Measurements from ENCODE around the gene PGRMC2.

Gene PGRMC2, protein sequence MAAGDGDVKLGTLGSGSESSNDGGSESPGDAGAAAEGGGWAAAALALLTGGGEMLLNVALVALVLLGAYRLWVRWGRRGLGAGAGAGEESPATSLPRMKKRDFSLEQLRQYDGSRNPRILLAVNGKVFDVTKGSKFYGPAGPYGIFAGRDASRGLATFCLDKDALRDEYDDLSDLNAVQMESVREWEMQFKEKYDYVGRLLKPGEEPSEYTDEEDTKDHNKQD

DNA sequence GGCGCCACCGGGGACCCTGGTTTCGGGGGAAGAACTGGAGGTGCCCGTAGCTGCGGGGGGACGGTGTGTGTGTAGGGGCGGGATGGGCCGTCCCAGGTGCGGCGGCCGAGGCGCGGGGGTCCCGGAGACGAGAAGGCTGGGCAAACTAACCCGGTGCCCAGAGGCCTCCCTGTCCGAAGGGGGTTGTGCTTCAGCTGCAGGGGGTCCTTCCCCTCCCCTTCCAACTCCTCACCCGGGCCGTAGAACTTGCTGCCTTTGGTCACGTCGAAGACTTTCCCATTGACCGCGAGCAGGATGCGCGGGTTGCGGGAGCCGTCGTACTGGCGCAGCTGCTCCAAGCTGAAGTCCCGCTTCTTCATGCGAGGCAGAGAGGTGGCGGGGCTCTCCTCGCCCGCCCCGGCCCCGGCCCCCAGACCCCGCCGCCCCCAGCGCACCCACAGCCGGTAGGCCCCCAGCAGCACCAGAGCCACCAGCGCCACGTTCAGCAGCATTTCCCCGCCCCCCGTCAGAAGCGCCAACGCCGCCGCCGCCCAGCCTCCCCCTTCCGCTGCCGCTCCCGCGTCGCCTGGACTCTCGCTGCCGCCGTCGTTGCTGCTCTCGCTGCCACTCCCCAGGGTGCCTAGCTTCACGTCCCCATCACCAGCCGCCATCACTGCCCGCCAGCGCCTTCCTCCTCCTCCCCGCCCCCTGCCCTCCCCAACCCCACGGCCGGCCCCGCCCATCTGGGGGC, at the start of gene PGRMC2:
Gene PGRMC2, minus strand, starts transcription at position 673 of the 730 bp plus-strand sequence. Its CDS starts 23 bp downstream, at position 650.
- DNase-seq = peak in 1 of 2 experiments; percentile 8

DNA sequence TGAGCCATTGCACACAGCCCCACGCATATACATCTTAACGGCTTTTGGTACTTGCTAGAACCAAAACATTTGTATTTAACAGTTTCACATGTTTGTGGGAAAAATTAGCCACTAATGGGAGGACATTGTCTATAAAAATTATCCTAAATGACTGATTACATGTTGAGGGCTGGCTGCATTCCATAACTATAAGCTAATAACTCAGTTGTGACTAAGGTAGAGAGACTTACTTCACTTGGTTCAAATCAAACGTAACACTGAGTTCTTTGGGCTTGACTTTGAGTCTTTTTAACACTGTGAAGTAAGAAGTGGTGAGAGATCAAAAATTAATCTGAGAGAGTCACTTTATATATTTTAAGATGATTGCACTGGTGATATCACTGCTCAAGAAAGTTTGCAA, 47.9 kb upstream of the PGRMC2 start:
- DNase-seq = no peak

- no peak for DNase-seq
Measured at GRCh38 chr4:128334256-128334655, 46.6 kb upstream of the PGRMC2 start.

DNA sequence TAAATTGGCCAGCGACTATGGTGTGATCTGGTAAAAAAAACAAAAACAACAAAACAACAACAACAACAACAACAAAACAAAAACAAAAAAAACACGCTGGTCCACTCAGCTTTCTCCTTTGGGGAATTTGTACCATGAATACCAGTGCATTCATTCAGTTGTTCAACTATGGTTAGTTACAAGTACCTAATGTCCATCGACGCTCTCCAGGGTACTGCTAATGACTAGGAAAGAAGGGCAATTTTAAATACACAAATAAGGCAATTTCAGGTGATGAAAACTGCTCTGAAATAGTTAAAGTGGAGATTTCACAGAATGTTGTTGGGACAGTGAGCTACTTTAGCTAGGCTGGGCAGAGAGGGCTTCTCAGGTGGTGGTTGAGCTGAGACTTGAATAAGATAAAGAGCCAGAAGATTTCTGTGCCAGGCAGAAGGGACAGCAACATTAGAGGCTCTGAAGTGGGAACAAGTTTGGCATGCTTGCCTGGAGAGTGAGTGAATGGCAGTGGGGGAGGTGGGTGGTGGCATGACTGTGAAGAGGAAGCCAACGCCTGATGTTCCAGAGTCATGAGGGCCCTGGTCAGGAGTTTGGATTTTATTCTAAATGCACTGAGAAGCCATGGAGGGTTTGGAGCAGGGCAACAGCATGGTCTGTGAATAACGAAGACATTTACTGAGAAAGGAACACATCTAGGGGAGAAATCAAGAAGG, 45.9 kb upstream of the PGRMC2 start:
- DNase-seq = no peak

- DNase-seq = no peak
Measured at GRCh38 chr4:128332081-128332480, 44.5 kb upstream of the PGRMC2 start.

DNA sequence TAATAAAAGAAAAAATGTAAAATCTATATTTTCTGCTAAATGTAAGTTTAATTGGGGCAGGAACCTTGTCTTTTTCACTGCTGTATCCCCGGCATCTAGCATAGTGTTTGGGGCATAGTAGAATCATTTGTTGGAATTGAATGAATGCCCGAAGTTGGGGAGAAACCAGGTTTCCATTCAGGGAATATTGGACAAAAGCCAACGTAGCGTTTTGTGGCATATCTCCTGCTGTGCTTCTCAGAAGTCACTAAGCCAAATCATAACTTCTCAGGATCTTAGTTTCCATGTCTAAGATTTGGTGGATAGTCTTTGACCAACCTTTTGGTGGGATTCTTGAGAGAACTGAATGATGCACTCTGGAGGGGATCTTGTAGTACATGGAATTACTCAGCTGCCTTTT, 42.0 kb upstream of the PGRMC2 start:
- no peak for DNase-seq

DNA sequence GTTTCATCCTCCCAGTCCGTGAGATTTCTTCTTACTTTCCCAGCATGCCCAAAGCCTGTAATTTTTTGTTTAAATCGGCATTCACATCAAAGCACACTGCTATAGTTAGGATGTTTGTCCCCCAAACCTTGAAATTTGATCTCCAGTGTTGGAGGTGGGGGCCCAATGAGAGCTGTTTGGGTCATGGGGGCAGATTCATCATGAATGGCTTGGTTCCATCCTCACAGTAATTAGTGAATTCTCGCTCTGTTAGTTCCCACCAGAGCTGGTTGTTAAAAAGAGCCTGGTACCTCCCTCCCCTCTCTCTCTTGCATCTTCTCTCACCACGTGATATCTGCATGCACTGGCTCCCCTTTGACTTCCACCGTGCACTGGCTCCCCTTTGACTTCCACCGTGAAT, 40.5 kb upstream of the PGRMC2 start:
- DNase-seq = no peak

DNA sequence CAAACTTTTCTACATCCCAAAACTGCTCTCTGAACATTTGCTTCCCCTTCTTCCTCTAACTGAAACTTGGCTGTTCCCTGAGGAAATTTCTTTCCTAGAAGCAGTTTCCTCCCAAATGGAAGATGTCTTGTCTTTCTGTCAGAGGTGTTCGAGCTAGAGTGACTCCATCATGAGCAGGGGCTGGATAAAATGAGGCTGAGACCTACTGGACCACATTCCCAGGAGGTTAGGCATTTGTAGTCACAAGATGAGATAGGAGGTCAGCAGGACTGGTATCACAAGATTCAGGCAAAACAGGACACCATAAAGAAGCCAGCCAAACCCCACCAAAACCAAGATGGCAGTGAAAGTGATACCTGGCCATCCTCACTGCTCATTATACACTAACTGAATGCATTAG, 35.8 kb upstream of the PGRMC2 start:
- no peak for DNase-seq

GRCh38 chr4:128322986-128323385, 35.4 kb upstream of the PGRMC2 start:
- no peak for DNase-seq

DNA sequence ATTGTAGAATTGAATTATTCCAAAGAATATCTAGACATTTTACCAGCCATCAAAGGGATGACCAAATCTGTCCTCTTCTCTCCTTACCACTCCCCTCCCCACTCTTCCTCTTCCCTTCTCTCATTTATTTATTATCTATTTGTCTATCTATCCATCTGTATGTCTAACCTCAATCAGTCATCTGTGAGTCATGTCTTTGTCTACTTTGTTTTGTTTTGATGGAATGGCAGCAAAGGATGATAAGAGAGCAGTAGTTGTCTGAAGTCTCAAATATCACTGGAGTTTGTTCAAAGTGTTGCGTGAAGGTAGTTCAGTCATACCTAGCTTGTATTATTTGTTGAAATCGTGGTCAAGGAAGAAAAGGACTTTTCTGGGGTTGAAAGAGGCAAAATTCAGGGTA, 34.7 kb upstream of the PGRMC2 start:
- DNase-seq = no peak

- DNase-seq = no peak
Measured at GRCh38 chr4:128320656-128321055, 33.0 kb upstream of the PGRMC2 start.

- no peak for DNase-seq
Measured at GRCh38 chr4:128315756-128316520, 28.3 kb upstream of the PGRMC2 start.

DNA sequence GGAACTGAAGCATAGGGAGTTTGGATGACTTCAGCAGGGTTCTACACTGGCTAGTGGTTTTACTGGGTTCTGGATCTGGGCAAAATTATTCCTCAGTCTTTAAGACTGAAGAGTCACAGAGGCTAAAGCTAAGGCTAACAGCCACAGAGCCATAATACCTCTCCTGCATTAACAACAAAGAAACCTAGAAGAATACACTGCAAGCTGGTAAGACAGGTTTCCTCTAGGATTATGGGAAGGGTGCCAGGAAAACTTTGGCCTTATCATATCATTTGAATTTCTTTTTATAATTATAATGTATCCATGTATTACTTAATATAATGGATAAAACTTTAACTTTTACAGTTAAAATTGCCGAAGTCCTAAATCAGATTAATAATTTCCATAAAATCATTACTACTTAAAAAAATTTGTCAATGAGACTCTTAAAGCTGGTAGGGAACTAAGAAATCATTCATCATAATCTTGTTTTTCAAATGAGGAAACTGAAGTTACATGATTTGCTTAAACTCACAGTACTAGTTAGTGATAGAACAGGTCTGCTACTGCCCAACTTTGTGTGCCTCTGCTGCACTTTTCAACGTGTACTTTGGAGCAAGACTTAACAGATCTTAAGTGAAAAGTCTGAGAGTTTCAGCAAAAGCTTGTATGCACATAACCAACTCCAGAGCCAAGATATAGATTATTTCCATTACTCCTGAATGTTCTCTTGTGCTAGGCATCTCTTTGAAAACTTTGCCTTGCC, 24.2 kb upstream of the PGRMC2 start:
- no peak for DNase-seq

- peak; percentile 2 to 55 for DNase-seq
Measured at GRCh38 chr4:128310266-128310697, 22.7 kb upstream of the PGRMC2 start.

- DNase-seq = no peak
Measured at GRCh38 chr4:128309585-128309984, 22.0 kb upstream of the PGRMC2 start.

DNA sequence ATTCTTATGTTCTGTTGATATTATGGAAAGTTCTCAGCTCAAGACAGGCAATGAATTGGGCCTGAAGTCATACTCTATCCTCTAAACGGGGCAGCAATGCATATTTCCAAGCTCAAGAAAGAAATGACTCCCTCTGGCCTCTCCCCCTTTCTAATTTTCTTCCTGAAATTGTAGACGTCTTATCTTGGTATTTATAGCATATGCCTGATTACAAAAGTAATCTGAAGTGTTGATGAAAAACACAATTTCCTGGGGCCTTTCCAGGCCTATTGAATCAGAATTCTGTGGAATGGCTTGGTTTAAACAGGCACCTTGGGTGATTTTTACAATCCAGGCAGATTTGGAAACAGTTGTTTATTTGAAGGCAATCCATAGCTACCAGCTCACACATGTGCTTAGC, 21.4 kb upstream of the PGRMC2 start:
- DNase-seq = no peak

DNA sequence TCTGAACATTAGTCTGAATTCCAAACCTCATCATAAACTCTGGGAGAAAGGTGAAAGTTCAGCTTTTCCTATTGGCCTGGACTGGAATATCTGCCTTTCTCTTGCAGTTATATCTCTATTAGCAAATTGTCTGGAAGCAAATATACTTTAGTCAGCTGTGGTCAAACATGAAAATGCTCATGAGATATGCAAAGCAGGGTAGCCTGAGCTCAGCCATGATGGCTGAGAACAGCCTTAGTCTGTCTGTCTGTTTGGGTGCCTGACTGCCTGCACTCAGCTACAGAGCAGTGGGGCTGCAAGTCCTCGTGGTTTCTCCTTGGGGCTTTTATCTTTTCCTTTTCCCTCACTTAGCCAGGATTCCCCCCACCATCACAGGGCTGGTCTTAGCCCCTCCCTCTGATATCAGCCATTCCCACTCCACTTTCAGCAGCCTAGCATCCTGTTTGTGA, 19.5 kb upstream of the PGRMC2 start:
- DNase-seq = no peak

DNA sequence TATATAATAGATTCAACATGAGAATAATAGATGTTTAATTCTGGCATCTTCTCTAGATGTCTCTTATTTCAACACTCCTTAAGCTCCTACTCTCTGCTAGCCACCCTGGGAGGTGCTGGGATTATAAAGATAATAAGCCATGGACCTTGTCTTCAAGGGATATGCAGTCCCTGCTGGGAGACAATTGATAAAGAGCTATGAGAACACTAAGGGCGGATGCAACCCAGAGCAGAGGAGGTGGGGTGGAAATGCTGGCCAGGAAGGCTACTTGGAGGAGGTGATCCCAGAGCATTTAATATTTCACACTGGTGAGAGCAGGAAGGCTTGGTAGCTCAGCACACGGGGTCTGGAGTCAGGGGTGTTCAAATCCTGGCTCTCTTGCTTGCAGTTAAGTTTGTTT, 18.3 kb upstream of the PGRMC2 start:
- no peak for DNase-seq

GRCh38 chr4:128303986-128304385, 16.4 kb upstream of the PGRMC2 start:
- no peak for DNase-seq

- no peak for DNase-seq
Measured at GRCh38 chr4:128303405-128303785, 15.8 kb upstream of the PGRMC2 start.

- DNase-seq = no peak
Measured at GRCh38 chr4:128301979-128302378, 14.4 kb upstream of the PGRMC2 start.

- DNase-seq = no peak
Measured at GRCh38 chr4:128299848-128300247, 12.2 kb upstream of the PGRMC2 start.
